ENCODE data around the gene CFAP65.

CFAP65 gene

DNA sequence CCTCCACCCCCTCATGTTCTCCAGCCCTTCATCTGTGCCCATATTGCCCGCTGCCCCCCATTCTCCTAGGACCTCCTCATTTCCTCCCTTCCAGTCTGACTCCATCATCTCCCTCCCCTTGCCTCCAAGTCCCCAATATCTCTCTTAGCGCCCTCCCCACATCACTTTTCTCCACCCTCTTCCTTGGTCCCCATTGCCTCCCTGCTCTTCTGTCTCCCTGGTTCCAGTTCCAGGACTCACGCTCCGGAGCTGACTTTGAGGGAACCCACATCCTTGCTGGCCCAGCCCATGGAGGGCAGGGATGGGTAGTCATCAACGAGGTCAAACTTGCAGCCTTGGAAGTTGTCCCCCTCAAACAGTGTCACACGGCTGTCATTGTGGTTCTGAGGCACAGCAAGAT is 50.7 kb downstream of the CFAP65 start:
- no peak for DNase-seq

GRCh38 chr2:218990052-218990451 is 51.3 kb downstream of the CFAP65 start:
- no peak for DNase-seq

DNA sequence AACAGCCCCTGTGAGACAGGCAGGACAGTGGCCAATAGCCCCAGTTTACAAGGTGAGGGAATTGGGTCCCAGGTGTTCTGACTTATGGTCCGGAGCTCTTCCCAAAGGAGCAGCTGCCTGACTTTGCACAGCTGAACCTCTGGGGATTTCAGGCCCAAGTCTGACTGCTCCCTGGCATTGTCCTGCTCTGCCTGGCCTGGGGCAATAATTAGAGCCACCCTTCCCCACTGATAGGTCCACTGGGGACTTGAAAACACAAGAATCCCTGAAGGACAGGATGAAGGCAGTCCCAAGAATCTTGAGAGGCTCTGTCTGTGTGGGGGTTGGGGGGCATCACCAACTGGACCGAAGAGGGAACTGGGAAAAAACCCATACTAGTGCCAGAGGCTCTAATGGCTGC is 52.7 kb downstream of the CFAP65 start:
- DNase-seq, result no peak

- DNase-seq, result no peak
Measured at GRCh38 chr2:218988164-218988563, 53.2 kb downstream of the CFAP65 start.

- DNase-seq, result no peak
Measured at GRCh38 chr2:218986148-218986761, 55.1 kb downstream of the CFAP65 start.

GRCh38 chr2:218985325-218986091 is 55.8 kb downstream of the CFAP65 start:
- no peak for DNase-seq

DNA sequence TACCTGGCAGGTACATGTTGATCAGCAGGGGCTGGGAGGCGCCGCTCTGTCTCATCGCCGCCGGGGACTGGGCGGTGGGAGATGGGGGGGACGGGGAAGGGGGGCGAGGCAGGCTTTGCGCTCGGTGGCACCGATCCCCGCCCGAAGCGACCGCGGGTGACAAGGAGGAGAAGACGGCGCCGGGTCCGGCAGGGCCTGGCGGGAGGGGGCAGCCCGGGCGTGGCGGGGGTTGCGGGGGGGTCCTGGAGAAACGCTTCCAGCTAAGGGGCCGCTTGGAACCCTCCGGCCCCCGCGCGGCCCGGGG is 56.3 kb downstream of the CFAP65 start, which contains the start of gene FEV:
FEV (minus strand) TSS at position 164 of the 304 bp plus-strand sequence; CDS start at position 55, 109 bp downstream.
- DNase-seq, result no peak

DNA sequence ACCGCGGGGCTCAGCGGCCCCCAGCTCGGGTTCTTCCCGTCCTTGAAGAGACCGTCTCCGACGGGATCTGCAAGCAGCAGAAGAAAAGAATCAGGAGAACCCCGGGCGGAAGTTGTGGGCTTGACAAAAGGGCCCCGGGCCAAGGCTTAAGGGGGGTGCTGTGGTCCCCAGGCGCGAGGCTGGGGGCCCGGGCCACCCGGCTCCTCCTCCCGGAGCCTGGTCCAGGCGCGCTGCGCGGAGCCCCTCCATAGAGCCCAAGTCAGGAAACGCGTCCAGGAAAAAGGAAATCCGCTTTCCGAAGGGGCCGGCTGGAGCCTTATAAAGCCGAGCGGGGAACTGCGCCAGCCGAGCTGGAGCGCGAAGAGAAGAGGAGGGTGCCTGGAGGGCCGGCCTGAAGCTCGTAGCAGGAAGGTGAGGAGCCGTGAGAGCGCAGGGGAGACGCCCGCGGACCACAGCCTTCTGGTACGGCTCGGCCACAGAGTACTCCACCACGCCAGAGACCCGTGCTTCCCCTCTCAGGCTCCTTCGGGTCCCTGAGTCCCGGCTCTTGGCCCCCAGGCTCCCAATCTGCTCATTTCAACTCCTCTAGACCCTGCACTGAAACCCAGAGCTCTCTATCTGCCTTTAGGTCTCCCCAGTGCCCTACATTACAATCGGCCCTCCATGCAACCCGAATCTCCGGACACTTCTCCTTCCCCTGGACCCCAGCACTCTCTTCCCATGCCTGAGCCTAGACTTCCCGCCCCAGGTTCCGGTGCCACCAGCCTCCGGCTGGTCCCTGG is 56.9 kb downstream of the CFAP65 start:
- DNase-seq, result peak; percentile 59

GRCh38 chr2:218983934-218984238 is 57.4 kb downstream of the CFAP65 start:
- DNase-seq, result no peak

GRCh38 chr2:218983263-218983933 is 57.9 kb downstream of the CFAP65 start:
- DNase-seq, result no peak

DNA sequence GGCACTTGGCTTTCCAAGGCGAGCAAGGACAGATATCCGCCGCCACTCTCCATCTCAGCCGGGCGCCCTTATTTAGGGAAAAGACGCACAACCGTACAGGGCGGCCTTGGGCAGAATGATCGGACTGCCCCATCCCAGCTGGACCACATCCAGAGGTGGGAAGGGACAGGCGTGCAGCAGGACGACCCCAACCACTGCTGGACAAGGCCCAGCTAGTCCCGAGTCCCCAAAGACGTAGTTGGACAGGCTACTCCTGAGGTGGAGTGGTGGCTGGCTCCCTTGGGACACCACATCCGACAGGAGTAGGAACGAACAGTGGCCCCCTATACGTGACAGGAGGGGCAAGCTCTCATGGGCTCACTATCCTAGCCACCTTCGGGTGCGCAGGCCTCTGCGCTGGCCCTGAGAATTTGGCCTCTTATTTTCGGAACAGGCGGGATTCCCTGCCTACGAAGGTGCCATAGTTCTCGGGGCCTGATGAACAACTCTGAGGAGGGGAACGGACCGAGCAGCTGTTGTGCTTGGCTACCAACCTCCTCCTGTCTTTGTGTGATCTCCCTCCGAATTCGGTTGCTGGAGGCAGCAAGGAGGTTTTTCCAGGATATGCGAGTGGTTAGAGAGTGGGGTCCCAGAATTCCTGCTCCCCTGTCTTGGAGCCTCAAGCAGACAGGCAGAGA is 58.6 kb downstream of the CFAP65 start:
- no peak for DNase-seq

DNA sequence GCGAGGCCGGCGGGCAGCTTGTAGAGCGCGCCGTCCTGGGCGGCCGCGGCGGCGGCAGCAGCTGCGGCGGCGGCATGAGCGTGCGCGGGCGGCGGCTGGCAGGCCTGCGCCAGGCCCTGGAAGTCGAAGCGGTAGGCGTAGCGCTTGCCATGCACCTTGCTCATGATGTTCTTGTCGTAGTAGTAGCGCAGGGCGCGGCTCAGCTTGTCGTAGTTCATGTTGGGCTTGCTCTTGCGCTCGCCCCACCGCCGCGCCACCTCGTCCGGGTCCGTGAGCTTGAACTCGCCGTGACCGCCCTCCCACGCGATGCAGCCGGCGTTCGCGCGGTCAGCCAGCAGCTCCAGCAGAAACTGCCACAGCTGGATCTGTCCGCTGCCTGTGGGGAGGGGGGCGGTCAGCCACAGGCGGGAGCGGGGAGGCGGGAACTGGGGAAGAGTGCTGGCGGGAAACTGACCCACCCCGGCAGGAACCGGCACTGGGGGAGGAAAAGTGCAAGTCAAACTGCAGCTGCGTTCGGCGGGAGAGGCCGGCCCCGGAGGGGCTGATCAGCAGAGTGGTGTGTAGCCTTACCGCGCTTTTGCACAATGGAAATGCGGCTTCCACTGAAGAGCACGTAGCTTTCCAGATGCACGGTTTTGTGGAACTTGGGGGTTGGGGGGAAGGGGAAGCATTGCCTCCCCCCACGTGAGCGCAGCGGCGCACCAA is 59.3 kb downstream of the CFAP65 start:
- peak; percentile 73 for DNase-seq

- DNase-seq, result no peak
Measured at GRCh38 chr2:218981390-218981880, 59.9 kb downstream of the CFAP65 start.

- DNase-seq, result no peak
Measured at GRCh38 chr2:218980735-218981389, 60.5 kb downstream of the CFAP65 start.

DNA sequence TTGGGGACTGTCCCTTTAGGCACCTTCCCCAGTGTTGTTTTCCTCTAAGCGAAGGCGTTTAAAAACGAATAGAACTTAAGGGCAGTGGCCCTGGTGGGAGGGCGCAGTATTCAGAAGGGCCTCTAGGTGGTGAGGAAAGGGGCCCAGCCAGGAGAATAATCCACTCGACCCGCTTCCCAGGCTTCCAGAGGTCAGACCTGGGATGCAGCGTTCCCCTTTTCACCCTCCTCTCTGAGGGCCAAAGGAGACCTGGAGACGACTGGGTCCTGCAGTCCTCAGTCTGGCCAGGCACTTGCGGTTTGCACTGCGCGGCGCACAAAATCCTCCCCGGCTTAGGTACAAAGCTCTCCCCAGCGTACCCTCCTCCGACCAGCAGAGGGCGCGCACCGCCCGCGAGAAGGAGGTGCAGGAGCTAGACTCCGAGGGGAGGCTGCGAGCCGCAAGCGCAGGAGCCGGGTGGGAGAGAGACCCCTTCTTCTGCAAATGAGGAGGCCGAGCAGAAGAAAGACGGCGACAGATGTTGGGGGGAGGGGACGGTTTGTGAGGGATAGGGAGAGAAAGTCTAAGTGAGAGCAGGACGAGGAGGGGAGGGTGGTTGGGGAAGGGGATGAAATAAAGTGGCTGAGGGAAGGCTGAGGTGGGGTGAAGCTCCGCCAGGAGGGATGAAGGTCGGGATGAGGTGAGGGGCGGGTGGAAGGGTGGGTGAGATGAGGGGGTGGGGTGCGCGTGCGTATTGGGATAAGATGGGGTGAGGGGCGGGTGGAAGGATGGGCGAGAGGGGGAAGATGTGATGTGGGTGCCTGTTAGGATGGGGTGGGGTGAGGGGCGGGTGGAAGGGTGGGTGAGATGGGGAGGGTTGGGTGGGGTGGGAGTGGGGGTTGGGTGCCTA is 61.2 kb downstream of the CFAP65 start:
- peak; percentile 82 for DNase-seq

- no peak for DNase-seq
Measured at GRCh38 chr2:218975060-218975777, 66.1 kb downstream of the CFAP65 start.

DNA sequence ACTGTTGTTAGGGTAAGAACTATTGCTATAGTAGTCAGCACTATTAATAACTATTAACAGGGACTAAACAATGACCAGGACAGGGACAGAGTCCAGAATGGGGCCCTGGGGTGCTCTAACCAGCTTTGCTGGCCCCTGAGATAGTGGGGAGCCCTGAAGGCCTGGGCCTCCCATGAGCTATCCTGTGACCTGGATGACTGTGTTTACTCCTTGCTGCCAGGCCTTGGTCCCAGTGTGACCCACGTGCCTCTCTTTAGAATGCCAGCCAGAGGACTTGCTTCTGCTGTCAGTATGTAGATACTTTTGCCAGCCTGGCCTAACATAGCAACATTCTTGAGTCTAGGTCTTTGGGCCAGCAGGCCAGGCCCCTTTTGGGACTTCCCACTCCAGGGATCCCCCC is 70.4 kb downstream of the CFAP65 start:
- no peak for DNase-seq

- DNase-seq, result no peak
Measured at GRCh38 chr2:218964041-218964771, 77.1 kb downstream of the CFAP65 start.

DNA sequence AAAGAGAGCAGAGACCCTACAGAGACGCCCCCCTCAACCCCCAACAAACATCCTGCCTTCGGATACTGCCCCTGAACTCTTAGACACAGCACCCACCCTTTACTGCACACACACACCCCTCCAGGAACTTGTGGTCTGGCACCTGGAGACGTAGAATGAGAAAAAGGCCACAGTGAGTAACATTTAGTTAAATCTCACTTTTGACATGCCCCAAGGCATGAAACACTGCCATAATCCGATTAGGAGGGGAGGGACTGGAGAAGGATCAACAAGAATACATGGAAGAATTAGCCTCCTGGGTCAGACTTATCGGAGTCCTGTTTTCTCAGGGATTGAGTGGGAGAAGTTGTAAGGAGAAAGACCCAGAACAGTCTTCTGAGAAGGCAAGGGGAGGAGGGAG is 77.7 kb downstream of the CFAP65 start:
- no peak for DNase-seq
